ENCODE measurements around the gene SF3A1. TPM values are rescaled to one million over a fixed set of nuclear protein-coding genes. Genes with fewer than 3 reads are reported as not detected.

Gene SF3A1
- total and polyA plus RNA-seq, 9 of the 15 experiments (the other 6 are each of a cell fraction or from before 2014, with no cell fraction given): 6.7 to 228 (median 13.0) TPM

DNA sequence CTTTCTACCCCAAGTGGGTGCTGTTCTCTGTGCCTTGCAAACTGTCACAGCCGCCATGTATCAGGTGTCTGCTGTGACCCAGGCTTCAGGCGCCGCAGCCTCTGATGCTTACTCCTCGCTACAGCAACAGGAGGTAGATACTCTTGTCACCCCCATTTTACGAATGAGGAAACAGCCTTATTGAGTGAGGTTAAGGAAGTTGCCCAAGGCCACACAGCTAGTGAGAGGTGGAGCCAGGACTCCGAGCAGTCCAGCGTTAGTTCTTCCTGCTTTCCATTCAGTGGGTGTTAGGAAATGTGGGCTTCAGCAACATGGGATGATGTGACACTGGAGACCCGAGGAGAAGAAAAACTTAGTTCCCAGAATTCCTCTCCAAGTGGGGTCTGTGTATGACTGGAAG is 16.2 kb upstream of the SF3A1 start:
- H3K9me3 ChIP-seq (replicated peaks; ENCODE audit: control insufficient read depth, insufficient read depth, low read depth, low read length): no peaks in the 10 kb centered on the region
- H3K79me2 ChIP-seq (ENCODE audit: control insufficient read depth, insufficient read depth, low read length): no peaks in the 10 kb centered on the region
- no peaks in the 10 kb centered on the region; a peak in 1 of 5 replicates for H3K27me3 ChIP-seq (ENCODE audit: control insufficient read depth in 2 of 2, insufficient read depth in 2 of 2, low read length in 2 of 2)
- no TSS peak for BruUV-seq (replicated peaks)
- no peak overlapping the region for H3K4me2 ChIP-seq (ENCODE audit: insufficient read depth, low read length)
- 28% methylated on average over 6 of the region's 8 CpGs for WGBS (ENCODE audit: insufficient coverage, low coverage, missing lambda C conversion rate)
- in situ Hi-C loops (cut with MboI) (no loop called here), intact Hi-C loops (cut with micrococcal nuclease) (no loop called here)
- DNase-seq (ENCODE audit: extremely low read depth in 1 of 4, low spot score in 3 of 4): no peak
- H3K9me1 ChIP-seq (ENCODE audit: control insufficient read depth, insufficient read depth, low read length): no peaks in the 10 kb centered on the region
- no peak overlapping the region for H3K9ac ChIP-seq (ENCODE audit: insufficient read depth in 1 of 2, low read depth in 2 of 2, low read length in 2 of 2)
- H4K20me1 ChIP-seq (replicated peaks; ENCODE audit: control insufficient read depth, insufficient read depth, low read length): no peaks in the 10 kb centered on the region
- no peak overlapping the region for H3K27ac ChIP-seq (ENCODE audit: extremely low read depth, low read depth, low read length)
- no peaks in the 10 kb centered on the region for H3K36me3 ChIP-seq (ENCODE audit: control insufficient read depth, insufficient read depth, low read length)
- no peak for ATAC-seq
- H3K4me1 ChIP-seq (replicated peaks in 1 of 2; ENCODE audit: control insufficient read depth in 2 of 2, insufficient read depth in 2 of 2, low read length in 2 of 2): peaks cover 0 to 15% of the 10 kb centered on the region in 2 experiments; a peak in 2 of 5 replicates
- POLR2A ChIA-PET: interaction anchor here (2.4 kb wide), 1 partner anchor 9 kb away, joined by 9 read pairs; no protein-coding TSS in a partner anchor
- CTCF ChIA-PET (ENCODE audit: low intra/inter-chr PET ratio): no interaction called here
- no peak for FAIRE-seq
- H3K4me3 ChIP-seq: no peak overlapping the region
- H2AFZ ChIP-seq (ENCODE audit: low read depth, low read length): no peak overlapping the region
- TF ChIP-seq ZNF175 (CRISPR knock-in tag; IDR thresholded peaks at IDR 0.05; ENCODE audit: low read depth): no peak
- TF ChIP-seq ESRRB (CRISPR knock-in tag; IDR thresholded peaks at IDR 0.05; ENCODE audit: borderline replicate concordance): no peak
- TF ChIP-seq, protein P1, sequence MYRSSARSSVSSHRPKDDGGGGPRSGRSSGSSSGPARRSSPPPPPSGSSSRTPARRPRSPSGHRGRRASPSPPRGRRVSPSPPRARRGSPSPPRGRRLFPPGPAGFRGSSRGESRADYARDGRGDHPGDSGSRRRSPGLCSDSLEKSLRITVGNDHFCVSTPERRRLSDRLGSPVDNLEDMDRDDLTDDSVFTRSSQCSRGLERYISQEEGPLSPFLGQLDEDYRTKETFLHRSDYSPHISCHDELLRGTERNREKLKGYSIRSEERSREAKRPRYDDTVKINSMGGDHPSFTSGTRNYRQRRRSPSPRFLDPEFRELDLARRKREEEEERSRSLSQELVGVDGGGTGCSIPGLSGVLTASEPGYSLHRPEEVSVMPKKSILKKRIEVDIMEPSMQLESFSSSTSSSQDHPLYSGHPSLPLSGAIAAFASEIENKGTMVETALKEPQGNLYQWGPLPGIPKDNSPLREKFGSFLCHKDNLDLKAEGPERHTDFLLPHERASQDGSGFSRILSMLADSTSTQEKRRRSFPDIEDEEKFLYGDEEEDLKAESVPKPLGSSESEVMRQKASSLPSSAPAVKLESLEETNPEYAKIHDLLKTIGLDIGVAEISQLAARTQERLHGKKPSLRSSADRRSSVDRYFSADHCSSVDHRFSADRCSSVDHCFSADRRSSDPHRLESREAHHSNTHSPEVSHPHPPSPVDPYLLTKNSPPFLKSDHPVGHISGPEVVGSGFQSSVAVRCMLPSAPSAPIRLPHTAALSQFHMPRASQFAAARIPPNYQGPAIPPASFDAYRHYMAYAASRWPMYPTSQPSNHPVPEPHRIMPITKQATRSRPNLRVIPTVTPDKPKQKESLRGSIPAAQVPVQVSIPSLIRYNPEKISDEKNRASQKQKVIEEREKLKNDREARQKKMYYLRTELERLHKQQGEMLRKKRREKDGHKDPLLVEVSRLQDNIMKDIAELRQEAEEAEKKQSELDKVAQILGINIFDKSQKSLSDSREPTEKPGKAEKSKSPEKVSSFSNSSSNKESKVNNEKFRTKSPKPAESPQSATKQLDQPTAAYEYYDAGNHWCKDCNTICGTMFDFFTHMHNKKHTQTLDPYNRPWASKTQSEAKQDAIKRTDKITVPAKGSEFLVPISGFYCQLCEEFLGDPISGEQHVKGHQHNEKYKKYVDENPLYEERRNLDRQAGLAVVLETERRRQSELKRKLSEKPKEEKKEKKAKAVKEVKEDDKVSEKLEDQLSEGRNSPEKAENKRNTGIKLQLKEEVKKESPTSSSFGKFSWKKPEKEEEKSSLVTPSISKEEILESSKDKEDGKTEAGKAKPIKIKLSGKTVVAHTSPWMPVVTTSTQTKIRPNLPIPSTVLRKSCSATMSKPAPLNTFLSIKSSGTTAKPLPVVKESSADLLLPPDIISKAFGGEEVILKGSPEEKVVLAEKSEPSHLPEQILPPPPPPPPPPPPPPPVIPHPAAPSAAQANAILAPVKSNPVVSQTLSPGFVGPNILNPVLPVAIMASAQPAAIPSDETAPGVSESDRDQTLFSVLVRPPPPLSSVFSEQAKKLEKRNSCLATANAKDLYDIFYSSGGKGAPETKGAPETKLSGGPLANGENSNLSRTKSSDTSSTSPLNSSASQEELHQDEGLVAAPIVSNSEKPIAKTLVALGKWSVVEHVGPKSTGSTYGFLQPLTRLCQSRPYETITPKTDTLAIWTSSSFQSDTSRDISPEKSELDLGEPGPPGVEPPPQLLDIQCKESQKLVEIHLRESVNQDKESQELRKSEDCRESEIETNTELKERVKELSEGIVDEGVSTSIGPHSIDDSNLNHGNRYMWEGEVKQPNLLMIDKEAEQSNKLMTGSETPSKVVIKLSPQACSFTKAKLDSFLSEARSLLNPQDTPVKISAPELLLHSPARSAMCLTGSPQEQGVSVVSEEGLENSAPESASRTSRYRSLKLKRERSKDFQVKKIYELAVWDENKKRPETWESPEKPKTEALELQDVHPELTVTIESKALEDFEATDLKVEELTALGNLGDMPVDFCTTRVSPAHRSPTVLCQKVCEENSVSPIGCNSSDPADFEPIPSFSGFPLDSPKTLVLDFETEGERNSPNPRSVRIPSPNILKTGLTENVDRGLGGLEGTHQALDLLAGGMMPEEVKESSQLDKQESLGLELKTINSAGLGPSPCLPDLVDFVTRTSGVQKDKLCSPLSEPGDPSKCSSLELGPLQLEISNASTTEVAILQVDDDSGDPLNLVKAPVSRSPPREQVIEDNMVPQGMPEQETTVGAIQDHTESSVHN (IDR thresholded peaks at IDR 0.05; ENCODE audit: borderline replicate concordance in 1 of 2, low read depth in 1 of 2): no peak
- no peak for TF ChIP-seq TBL1XR1 (IDR thresholded peaks at IDR 0.05; ENCODE audit: low read length in 2 of 2)
- TF ChIP-seq ILF3 (IDR thresholded peaks at IDR 0.05; ENCODE audit: borderline replicate concordance): no peak
- no peak for TF ChIP-seq FOXJ3 (CRISPR knock-in tag; IDR thresholded peaks at IDR 0.05)
- no peak for TF ChIP-seq ZNF24 (IDR thresholded peaks at IDR 0.05)
- no peak for TF ChIP-seq LEF1 (IDR thresholded peaks at IDR 0.05)
- no peak for TF ChIP-seq ZNF174 (CRISPR knock-in tag; IDR thresholded peaks at IDR 0.05)
- TF ChIP-seq BRD9 (IDR thresholded peaks at IDR 0.05; ENCODE audit: low read depth, partially characterized antibody): no peak
- no peak for TF ChIP-seq GATA2 (CRISPR knock-in tag; IDR thresholded peaks at IDR 0.05)
- no peak for TF ChIP-seq WHSC1 (IDR thresholded peaks at IDR 0.05; ENCODE audit: low read length)
- no peak for TF ChIP-seq ZC3H4 (CRISPR knock-in tag; IDR thresholded peaks at IDR 0.05; ENCODE audit: borderline replicate concordance)

All from K562 (cell line).